NCI-H774 (cell line): ENCODE results near the gene POU4F3.

Experiments
- DNase-seq: peaks from one replicate; lab custom pipeline; 2025; lab: John Stamatoyannopoulos, UW

Gene POU4F3

GRCh38 chr5:146339715-146340259 lies 1.1 kb downstream of the POU4F3 start:
- DNase-seq = no peak

DNA sequence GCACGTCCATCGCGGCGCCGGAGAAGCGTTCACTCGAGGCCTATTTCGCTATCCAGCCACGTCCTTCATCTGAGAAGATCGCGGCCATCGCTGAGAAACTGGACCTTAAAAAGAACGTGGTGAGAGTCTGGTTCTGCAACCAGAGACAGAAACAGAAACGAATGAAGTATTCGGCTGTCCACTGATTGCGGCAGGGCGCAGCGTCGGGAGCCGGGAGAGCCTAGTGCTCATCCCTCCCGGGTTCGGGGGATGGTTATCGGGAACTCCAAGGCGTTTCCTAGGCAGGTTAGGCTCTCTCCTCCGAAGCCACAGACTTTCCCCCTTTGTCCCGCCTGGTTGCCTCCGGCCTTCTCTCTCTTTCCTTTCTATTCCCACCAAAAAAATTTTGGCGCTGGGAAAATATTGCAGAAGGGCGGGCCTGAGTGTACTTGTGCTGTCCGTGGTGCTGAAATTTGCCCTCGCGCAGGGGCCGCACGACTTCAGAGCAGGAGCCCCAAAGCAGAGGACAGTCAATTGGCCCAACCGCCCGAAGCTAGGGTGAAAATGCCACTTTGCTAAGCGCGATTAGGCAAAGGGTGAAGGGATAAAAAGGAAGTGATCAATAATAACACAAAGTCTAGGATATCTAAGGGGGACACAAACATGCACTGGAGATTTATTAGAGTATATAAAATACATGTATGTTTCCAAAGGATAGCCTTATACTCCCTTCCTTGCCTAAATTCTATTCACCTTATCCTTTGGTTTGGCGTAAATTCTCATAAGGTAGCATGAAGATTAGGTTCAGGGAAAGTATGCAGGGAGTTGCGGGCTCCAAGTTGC lies 1.8 kb downstream of the POU4F3 start:
- no peak for DNase-seq

- DNase-seq = no peak
These were observed 3.2 kb downstream of the POU4F3 start for GRCh38 chr5:146341854-146342253.

GRCh38 chr5:146342519-146342881 lies 3.9 kb downstream of the POU4F3 start:
- no peak for DNase-seq

DNA sequence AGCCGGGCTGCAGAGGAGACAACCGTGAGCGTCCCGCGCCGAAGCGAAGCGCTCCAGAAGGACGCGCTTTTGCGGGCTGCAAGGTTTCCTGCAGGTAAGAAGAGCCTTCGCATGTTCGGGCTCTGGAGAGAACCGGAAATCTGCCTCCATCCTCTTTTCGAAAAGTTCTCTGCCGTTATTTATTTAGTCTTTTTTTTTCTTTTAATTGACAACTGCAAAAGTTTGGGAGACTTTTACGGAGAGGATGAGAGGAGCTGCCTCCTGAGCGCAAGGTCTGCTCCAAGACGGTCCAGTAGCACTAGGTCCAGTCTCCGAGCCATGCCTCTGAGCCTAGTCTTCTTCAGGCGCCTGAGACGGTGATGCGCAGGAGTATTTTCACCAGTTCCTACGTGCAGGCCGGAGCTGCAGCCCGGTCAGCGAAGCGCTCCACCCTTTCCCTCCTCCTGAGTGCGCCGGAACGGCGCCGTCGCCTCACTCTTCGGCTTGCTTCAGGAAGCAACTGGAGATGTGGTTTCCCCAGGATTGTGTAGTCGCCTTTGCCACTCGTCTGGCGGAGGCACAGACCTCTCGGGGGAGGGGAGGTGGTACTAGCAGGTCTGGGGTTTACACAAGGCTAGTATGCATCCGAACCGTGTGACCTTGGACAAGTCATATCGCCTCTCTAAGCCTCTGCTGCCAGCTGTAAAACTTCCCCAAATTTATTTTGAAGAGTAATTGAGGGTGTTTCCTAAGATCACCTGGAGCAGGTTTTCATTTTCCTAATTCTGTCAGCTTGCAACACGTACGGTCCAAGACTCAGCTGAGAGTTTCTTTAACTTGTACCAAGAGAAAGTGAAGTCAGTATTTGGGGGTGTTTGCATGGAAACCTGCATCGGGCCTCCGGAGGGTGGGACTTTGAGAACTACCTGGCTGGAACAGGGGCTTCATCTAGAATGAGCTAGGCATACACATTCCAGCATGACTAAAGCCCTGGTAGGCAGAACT lies 4.5 kb downstream of the POU4F3 start:
- no peak for DNase-seq

- DNase-seq = no peak
These were observed 5.8 kb downstream of the POU4F3 start for GRCh38 chr5:146344155-146345118.

- no peak for DNase-seq
These were observed 6.6 kb downstream of the POU4F3 start for GRCh38 chr5:146345240-146345577.

DNA sequence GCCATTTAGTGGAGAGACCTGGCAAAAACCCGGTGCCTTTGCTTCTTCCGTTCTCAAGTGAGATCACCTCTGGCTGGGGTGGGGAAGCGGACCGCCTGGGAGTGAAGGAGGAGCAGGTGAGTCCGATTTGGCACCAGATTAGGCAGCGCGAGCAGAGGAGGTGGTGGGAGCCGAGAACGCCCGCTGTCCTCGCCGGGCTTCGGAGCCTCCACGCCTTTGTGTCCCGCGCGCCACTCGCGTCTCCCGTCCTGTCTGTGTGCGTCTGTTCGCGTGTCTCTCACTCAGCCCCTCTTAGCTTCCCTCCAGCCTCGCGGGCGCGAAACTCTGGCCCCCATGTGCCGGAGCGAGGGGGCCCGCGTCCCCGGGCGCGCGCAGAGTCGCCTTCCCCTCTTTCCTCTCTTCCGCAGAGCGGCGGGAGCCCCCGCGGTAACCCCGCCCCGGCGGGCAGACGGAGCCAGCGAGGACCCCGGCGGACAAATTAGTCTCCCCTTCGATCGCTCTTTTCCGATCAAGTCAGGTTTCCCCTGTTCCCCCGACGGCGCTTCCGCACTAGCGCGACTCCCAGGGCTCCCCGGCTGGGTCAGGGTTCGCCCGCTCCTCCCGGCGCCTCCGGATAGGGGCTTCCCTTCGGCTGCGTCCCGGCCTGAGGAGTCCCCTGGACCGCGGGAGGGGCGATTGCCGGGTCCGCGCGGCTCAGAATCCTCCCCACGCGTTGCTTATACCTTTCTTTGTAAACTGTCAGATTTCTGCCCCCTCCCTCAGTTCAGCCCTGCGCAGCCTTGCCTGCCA lies 7.1 kb downstream of the POU4F3 start:
- DNase-seq = no peak

- DNase-seq = no peak
These were observed 18.5 kb downstream of the POU4F3 start for GRCh38 chr5:146357126-146357525.

- no peak for DNase-seq
These were observed 21.2 kb downstream of the POU4F3 start for GRCh38 chr5:146359836-146360235.

DNA sequence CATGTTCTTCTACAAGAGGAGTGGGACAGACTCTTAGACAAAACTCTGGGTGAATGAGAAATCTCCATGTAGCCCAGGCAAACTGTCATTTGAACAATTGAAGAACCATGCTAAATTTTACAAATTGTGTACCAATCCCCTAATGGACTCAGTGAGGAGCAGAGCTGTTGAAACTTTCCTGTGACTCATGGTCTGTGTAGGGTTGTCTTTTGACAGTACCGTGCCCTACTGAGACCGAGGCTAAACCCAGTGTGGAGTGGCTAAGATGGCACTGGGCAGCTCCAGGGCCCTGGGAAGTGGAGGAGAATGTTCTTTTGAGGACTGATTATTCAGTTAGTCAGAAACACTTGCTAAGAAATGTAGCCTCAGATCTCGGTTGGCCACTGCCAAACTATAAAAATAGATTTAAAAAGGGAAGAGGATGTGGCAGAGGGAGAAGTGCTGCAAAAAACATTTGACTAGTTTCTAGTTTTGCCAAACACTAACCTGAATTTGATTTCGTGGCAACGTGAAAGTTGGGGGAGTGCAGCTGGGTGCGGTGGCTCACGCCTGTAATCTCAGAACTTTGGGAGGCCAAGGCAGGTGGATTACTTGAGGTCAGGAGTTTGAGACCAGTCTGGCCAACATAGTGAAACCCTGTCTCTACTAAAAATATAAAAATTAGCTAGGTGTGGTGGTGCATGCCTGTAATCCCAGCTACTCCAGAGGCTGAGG lies 24.7 kb downstream of the POU4F3 start:
- no peak for DNase-seq

DNA sequence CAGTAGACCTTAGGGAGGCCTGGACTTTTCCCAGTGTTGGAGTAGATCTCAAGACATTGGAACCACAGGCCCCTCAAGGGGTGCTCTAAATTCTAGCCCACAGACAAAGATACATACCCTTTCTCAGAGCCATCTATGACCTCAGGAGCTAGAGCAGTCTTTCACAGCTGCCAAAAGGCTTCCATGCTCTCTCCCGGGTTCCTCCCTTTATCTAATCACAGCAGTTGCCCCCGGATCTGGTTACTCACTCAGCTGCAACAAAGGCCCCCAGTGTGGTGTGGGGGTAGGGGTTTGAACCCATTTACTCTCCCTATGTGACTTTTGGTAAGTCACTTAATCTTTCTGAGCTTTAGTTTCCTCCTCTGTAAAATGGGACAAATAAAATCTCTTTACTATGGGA lies 27.0 kb downstream of the POU4F3 start:
- DNase-seq = no peak

GRCh38 chr5:146366904-146367303 lies 28.3 kb downstream of the POU4F3 start:
- no peak for DNase-seq

GRCh38 chr5:146368137-146368536 lies 29.5 kb downstream of the POU4F3 start:
- no peak for DNase-seq

DNA sequence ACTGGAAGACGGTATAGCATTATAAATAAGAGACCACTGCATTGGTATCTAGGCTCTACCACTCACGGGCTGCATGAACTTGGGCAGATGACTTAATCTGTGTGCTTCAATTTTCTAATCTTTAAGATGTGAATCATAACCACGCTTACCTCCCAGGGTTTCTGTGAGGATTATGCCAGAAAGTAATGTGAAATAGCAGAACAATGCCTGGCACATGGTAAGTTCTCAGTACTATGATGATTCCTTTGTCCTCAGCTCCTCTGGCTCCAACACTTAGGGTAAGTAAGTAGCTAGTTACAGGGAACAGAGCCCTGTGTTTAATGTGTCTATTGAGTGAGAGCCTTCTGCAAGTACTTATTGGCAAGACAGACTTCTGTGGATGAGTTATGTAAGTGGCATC lies 31.1 kb downstream of the POU4F3 start:
- no peak for DNase-seq

- DNase-seq = no peak
These were observed 38.2 kb downstream of the POU4F3 start for GRCh38 chr5:146376821-146377220.

DNA sequence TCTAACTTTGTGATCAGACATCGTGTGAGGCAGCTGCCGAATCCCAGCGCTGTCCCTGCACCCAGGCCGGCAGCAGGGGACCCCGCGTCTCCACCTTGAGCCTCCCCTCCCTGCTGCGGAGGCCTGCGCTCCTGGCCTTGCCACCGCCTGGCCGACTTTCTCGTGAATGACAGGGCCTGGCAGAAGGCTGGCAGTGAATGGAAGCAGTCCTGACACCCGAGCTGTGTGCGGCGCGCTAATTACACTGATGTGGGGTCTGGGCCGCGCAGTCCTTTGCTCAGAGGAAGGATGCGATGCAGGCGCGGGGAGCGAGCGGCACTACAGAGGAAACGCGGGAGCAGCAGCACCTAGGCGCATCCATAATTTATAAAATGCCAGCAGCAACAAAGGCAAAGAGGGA lies 40.3 kb downstream of the POU4F3 start:
- DNase-seq = no peak

DNA sequence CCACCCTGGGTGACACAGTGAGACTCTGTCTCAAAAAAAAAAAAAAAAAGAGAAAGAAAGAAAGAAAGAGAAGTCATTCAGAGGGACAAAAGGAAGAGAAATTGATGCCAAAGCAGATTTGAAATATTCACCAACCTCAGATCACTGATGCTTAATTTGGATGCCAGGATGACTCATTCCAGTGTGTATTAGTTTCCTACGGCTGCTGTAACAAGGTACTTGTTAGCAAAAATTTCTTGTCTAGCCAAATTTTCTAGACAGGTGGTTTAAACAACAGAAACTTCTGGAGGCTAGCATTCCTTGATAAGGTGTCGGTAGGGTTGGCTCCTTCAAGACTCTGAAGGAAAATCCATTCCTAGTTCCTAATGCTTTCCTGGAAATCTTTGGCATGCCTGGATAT lies 42.1 kb downstream of the POU4F3 start:
- DNase-seq = no peak

DNA sequence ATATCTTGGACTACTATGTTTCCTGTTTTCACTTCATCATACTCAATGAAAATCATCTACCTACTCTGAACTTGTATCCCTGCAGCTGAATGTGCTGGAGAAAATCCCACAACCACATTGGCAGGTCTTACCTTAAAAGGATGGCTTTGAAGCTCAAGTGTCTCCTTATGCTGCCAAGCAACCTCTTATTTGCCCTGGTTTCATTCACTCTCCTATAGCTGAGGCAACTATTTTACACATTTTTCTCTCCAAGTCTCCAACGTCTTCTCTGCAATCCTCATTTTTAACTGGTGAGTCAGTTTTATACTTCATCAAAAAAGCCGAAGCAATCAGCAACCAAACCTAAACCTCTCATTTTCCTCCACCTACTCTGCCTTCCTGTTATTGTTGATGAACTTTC lies 49.7 kb downstream of the POU4F3 start:
- no peak for DNase-seq

DNA sequence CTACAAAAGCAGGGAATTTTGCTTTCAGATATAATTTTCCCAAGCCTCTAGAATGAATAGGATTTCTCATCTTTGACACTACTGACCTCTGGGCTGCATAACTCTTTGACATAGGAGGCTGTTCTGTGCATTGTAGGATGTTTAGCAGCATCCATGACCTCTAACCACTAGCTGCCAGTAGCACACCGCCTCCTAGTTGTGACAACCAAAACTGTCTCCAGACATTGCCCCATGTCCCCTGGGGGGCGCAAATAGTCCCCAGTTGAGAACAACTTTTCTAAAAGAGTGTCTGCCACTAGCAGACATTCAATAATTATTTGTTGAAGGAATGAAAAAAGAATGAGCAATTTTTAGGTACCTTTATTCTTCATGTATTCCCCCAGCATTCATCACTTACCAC lies 51.8 kb downstream of the POU4F3 start:
- DNase-seq = no peak
